Choroid plexus epithelial cell (primary cell): ENCODE results near the gene GEMIN5.

Experiments used
- DNase-seq: peaks from one replicate; pipeline ENCODE4 v3.0.0-alpha.2; 2010; ENCODE audit warnings: low read depth
- H3K4me3 ChIP-seq: 2 replicates; pipeline ENCODE4 v1.5.1; 2011; ENCODE audit warnings: low read depth, mild to moderate bottlenecking, control low read depth, low read length, moderate library complexity
- TF ChIP-seq, protein P1 (sequence below): conservative IDR thresholded peaks from 2 replicates; pipeline ENCODE4 v1.5.1; 2011; ENCODE audit warnings: low read depth, mild to moderate bottlenecking, control low read depth, inconsistent platforms, low read length, moderate library complexity

GEMIN5 gene

DNA sequence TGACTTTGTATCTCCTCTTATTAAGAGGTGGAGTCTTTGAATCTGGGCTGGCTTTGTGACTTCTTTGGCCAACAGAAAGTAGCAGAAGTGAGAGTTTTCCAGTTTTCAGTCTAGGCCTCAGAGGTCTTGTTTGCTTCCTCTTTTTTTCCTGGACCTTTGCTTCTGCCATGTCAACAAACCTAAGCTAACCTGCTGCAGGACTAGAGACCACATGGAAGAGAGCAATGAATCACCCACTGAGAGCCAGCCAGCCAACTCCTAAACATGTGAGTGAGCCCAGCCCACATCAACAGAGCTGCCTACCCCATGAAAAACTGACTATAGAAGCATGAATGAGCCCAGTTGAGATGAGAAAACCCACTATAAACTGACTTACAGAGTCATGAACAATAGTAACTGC, 32.7 kb upstream of the GEMIN5 start:
- TF ChIP-seq, protein P1, sequence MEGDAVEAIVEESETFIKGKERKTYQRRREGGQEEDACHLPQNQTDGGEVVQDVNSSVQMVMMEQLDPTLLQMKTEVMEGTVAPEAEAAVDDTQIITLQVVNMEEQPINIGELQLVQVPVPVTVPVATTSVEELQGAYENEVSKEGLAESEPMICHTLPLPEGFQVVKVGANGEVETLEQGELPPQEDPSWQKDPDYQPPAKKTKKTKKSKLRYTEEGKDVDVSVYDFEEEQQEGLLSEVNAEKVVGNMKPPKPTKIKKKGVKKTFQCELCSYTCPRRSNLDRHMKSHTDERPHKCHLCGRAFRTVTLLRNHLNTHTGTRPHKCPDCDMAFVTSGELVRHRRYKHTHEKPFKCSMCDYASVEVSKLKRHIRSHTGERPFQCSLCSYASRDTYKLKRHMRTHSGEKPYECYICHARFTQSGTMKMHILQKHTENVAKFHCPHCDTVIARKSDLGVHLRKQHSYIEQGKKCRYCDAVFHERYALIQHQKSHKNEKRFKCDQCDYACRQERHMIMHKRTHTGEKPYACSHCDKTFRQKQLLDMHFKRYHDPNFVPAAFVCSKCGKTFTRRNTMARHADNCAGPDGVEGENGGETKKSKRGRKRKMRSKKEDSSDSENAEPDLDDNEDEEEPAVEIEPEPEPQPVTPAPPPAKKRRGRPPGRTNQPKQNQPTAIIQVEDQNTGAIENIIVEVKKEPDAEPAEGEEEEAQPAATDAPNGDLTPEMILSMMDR, result no peak
- DNase-seq, result peak; percentile 67
- H3K4me3 ChIP-seq, result no peak overlapping the region

- no peak for DNase-seq
- no peak overlapping the region for H3K4me3 ChIP-seq
- TF ChIP-seq, protein P1, result no peak
These were observed 30.9 kb upstream of the GEMIN5 start for GRCh38 chr5:154968953-154969352.

GRCh38 chr5:154967421-154968024, 29.5 kb upstream of the GEMIN5 start:
- TF ChIP-seq, protein P1, result peak; percentile 59
- H3K4me3 ChIP-seq, result no peak overlapping the region
- DNase-seq, result peak; percentile 51

DNA sequence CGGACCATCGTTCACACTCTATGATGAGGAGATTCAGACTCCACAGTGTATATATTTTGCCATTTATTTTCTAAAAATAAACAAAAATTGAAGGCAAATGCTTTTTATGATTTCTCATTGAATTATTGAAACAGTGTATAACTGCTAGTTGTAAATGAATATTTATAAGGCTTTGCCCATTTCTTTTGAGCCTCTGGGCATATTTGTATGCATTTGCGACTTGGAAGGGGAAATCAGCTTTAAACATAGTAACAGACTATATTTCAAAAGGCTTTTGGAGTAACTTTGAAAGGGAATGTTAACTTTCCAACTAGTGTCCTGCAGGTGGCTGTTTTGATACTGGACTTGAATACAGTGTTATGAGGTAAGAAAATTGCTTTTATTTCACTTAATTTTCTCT, 28.9 kb upstream of the GEMIN5 start:
- TF ChIP-seq, protein P1, result no peak
- no peak for DNase-seq
- H3K4me3 ChIP-seq, result no peak overlapping the region

DNA sequence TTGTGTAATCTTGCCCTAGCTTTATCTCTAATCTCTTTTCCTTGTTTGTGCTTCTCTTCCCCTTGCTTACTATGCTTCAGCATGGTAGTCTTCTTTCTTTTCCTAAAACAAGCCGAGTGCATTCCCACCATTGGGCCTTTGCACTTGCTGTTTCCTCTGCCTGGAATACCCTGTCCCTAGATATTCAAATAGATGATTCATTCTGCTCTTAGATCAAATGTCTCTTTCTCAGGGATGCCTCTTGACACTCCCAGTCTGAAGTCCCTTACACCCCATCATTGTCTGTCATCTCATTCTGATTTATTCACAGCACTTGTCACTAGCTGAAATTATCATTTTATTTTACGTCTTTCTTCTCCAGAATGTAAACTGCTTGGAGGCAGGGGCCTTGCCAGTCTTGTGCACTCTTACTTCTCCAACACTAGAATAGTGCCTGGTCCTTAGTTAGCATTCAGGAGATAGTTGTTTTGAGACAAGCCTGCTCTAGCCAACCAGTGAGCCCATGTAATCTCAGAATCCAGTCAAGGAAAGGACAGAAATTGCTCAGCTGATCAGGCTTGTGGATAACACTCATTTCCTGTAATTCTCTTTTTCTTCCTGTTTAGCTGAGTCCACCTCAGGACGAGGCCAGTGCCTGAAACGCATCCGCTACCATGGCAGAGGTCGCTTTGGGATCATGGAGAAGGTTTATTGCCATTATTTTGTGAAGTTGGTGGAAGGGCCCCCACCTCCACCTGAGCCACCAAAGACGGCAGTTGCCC, 28.2 kb upstream of the GEMIN5 start:
- no peak for DNase-seq
- TF ChIP-seq, protein P1, result no peak
- no peak overlapping the region for H3K4me3 ChIP-seq

DNA sequence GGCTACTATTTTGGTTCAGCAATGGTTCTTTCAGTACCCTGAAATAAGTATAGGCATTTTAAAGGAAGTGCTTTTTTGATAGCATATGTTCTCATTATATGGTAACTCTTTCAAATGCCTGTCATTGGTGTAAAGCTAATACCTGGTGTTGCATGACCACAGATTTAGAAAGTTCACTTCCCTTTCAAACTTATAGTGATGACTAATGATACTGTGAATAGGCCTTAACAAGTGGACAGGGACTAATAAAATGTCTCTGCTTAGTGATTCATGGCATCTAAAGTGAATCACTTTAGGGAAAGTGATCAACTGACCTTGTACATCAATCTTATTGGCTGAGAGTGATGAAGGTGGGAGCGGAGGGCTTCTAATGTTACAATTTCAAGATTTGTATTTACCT, 24.5 kb upstream of the GEMIN5 start:
- DNase-seq, result no peak
- no peak overlapping the region for H3K4me3 ChIP-seq
- TF ChIP-seq, protein P1, result no peak

GRCh38 chr5:154956712-154957111, 18.7 kb upstream of the GEMIN5 start:
- DNase-seq, result no peak
- TF ChIP-seq, protein P1, result no peak
- H3K4me3 ChIP-seq, result no peak overlapping the region
